Endothelial cell of umbilical vein (primary cell): ENCODE data around the gene AKAP13. TPM values are rescaled to one million over a fixed set of nuclear protein-coding genes. Genes with fewer than 3 reads are reported as not detected.

Source experiments
- BruUV-seq: library from RNA; stranded (reverse); fragments of 400-500 nt; replicated peaks from 2 replicates; lab custom pipeline; 2021; lab: Mats Ljungman, UMichigan
- CTCF ChIA-PET: fragments of 300-600, 350-600 bp; sonication (Branson Sonifier 250); formaldehyde crosslinking; loops from one replicate; lab custom pipeline; 2021; ENCODE audit warnings: antibody characterized with exemption, inconsistent platforms; lab: Charles Lee
- POLR2A ChIA-PET: fragments of 300-600, 350-600 bp; sonication (Branson Sonifier 250); formaldehyde crosslinking; loops from one replicate; lab custom pipeline; 2021; ENCODE audit warnings: antibody characterized with exemption, inconsistent platforms; lab: Charles Lee
- DNase-seq: peaks from one replicate; pipeline ENCODE4 v3.0.0-alpha.2; 2011; ENCODE audit warnings: low read depth, low spot score
- FAIRE-seq: peaks from 2 replicates; lab custom pipeline; 2011; peaks lifted over from hg19 to GRCh38; lab: Jason Lieb, UNC
- H2AFZ ChIP-seq: 2 replicates; pipeline ENCODE4 v1.6.0; 2012; ENCODE audit warnings: low read depth, low read length, control low read depth, inconsistent platforms
- H3K27ac ChIP-seq: 2 replicates; pipeline ENCODE4 v1.5.1; 2011; ENCODE audit warnings: low read depth, mild to moderate bottlenecking, control low read depth, low read length, moderate library complexity; ENCODE audit not compliant: insufficient read depth
- H3K27me3 ChIP-seq, 2 experiments: 2 replicates each; pipeline versions ENCODE4 v1.6.0 to v1.6.1; 2011; ENCODE audit warnings: low read length in 2 of 2, mixed read lengths in 1 of 2; ENCODE audit not compliant: control insufficient read depth in 2 of 2, insufficient read depth in 2 of 2
- H3K36me3 ChIP-seq, 2 experiments: 2 replicates in 1 of 2; 3 replicates in 1 of 2; pipeline ENCODE4 v1.5.1; 2011; ENCODE audit warnings: low read length in 2 of 2, mild to moderate bottlenecking in 1 of 2, moderate library complexity in 1 of 2; ENCODE audit not compliant: control insufficient read depth in 2 of 2, insufficient read depth in 2 of 2; ENCODE audit errors: extremely low read depth in 1 of 2
- H3K4me1 ChIP-seq: 3 replicates; pipeline ENCODE4 v1.5.1; 2011; ENCODE audit warnings: mild to moderate bottlenecking, low read length; ENCODE audit not compliant: control insufficient read depth, insufficient read depth; ENCODE audit errors: extremely low read depth
- H3K4me2 ChIP-seq: 2 replicates; pipeline ENCODE4 v1.6.1; 2011; ENCODE audit warnings: low read length, control low read depth, mixed read lengths; ENCODE audit not compliant: insufficient read depth
- H3K4me3 ChIP-seq, 3 experiments: fragments of 200-600 bp in 1 of 3; sonication (generic), shearing (Covaris generic) in 1 of 3; replicated peaks in 1 of 3; 2 replicates each; pipeline ENCODE4 v1.5.1; 2011 to 2016; ENCODE audit warnings: control low read depth in 3 of 3, low read length in 3 of 3, mild to moderate bottlenecking in 2 of 3, inconsistent platforms in 1 of 3, low read depth in 1 of 3, moderate library complexity in 1 of 3; ENCODE audit not compliant: insufficient read depth in 1 of 3
- H3K79me2 ChIP-seq: 2 replicates; pipeline ENCODE4 v1.6.0; 2012; ENCODE audit warnings: low read length, inconsistent platforms; ENCODE audit not compliant: control insufficient read depth, insufficient read depth
- H3K9ac ChIP-seq: replicated peaks from 2 replicates; pipeline ENCODE3; 2011; ENCODE audit warnings: low read length, control low read depth; ENCODE audit not compliant: insufficient read depth; ENCODE audit errors: extremely low read depth
- H3K9me1 ChIP-seq: replicated peaks from 3 replicates; pipeline ENCODE4 v1.6.0; 2011; ENCODE audit warnings: mild to moderate bottlenecking, low read length; ENCODE audit not compliant: control insufficient read depth, insufficient read depth; ENCODE audit errors: extremely low read depth
- H3K9me3 ChIP-seq: replicated peaks from 2 replicates; pipeline ENCODE4 v1.5.1; 2012; ENCODE audit warnings: low read length, inconsistent platforms; ENCODE audit not compliant: control insufficient read depth, insufficient read depth
- H4K20me1 ChIP-seq: replicated peaks from 2 replicates; pipeline ENCODE3; 2011; ENCODE audit warnings: mild to moderate bottlenecking, low read length; ENCODE audit not compliant: control insufficient read depth, insufficient read depth; ENCODE audit errors: extremely low read depth
- CTCF ChIP-seq, 2 donors: IDR thresholded peaks; 1 replicate in 1 of 2; 2 replicates in 1 of 2; pipeline ENCODE4 v1.5.1; 2011; ENCODE audit warnings: low read length in 2 of 2, mild to moderate bottlenecking in 2 of 2, moderate library complexity in 2 of 2, control low read depth in 1 of 2, inconsistent platforms in 1 of 2, low read depth in 1 of 2; ENCODE audit not compliant: insufficient read depth in 1 of 2; ENCODE audit errors: extremely low read depth in 1 of 2
- EZH2 ChIP-seq: IDR thresholded peaks from 2 replicates; pipeline ENCODE4 v1.6.1; 2012; ENCODE audit warnings: borderline replicate concordance, low read depth, mild to moderate bottlenecking, moderate library complexity, low read length, inconsistent platforms; ENCODE audit not compliant: severe bottlenecking
- FOS ChIP-seq: IDR thresholded peaks from 2 replicates; pipeline ENCODE4 v1.6.1; 2011; ENCODE audit warnings: mild to moderate bottlenecking, low read length, moderate library complexity, borderline replicate concordance; ENCODE audit not compliant: insufficient read depth
- GATA2 ChIP-seq: IDR thresholded peaks from 2 replicates; pipeline ENCODE4 v1.7.0; 2011; ENCODE audit warnings: low read depth, mild to moderate bottlenecking, moderate library complexity, mixed read lengths, low read length; ENCODE audit not compliant: insufficient read length, insufficient read depth
- JUN ChIP-seq: IDR thresholded peaks from 2 replicates; pipeline ENCODE4 v1.6.1; 2011; ENCODE audit warnings: borderline replicate concordance, low read depth; ENCODE audit not compliant: insufficient read length, insufficient read depth
- MYC ChIP-seq: IDR thresholded peaks from one replicate; pipeline ENCODE4 v1.6.1; 2011; ENCODE audit warnings: mild to moderate bottlenecking, low read depth, low read length
- POLR2A ChIP-seq: IDR thresholded peaks from 2 replicates; pipeline ENCODE4 v1.6.1; 2012; ENCODE audit warnings: low read depth, mild to moderate bottlenecking, control low read depth, low read length
- POLR2AphosphoS5 ChIP-seq: IDR thresholded peaks from 2 replicates; pipeline ENCODE4 v1.6.1; 2012; ENCODE audit warnings: low read depth, mild to moderate bottlenecking, control low read depth, low read length, moderate library complexity; ENCODE audit not compliant: insufficient read depth
- dilution Hi-C: fragments of 300-500 bp; cut with MboI; formaldehyde crosslinking; loops from one replicate; pipeline ENCODE4 v1.15.0; 2019; ENCODE audit warnings: low sequenced_read_pairs; ENCODE audit not compliant: extremely low pct_ligation_motif_present
- intact Hi-C: fragments of 100-400 bp; cut with micrococcal nuclease; formaldehyde crosslinking; loops from one replicate; pipeline ENCODE4 v1.10.0; 2022
- polyA plus RNA-seq, 4 experiments: library from polyadenylated mRNA; depleted of rRNA in 3 of 4; stranded (reverse) in 3 of 4; unstranded in 1 of 4; fragments of >200 nt; gene quantifications; 2 replicates each; pipeline versions ENCODE4 v1.2.1 to v1.2.3, GENCODE V29; 2011 to 2012; ENCODE audit warnings: missing spikeins in 1 of 4
- total RNA-seq: library from RNA; stranded (reverse); gene quantifications from 2 replicates; pipeline ENCODE4 v1.2.3, GENCODE V29; 2021
- TF ChIP-seq, protein P1 (sequence below): IDR thresholded peaks from 2 replicates; pipeline ENCODE4 v1.6.1; 2011; ENCODE audit not compliant: insufficient read depth, insufficient read length

AKAP13 gene
- total and polyA plus RNA-seq, 2 donors (not counting 3 experiments of a cell fraction or from before 2014, with no cell fraction given) = 22.8 to 87.8 TPM

DNA sequence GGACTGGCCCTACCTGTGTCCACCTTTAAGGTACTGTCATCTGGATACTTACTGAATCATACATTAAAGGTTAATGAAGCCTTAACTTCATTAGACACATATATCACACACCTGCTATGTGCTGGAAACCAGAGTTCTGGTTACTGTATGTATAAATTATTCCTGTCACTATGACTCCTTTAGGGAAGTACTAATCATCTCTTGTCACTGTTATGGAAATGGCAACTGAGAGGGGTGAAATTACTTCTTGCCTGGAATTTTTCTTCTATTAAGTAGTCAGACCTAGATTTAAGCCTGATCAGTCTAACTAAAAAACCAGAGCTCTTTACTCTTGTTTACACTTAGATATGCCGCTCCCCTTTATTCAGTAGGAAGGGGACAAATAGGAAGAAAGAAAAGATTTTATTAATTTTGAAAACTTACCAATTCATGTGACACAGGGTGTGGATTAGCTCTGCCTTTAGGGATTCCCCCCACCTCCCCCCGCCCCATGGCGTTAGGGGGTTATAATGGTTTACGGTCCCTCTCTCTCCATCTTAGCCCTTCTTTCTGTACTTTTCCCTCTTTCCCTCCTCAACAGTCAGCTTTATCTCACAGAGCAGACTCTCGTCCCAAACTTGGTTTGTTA, 261.8 kb downstream of the AKAP13 start:
- Histone ChIP-seq H4K20me1 (no peaks in the 10 kb centered on the region), H3K4me3 (no peak overlapping the region), H2AFZ (no peak overlapping the region), H3K9ac (no peak overlapping the region), H3K4me1 (no peaks in the 10 kb centered on the region), H3K27ac (no peak overlapping the region), H3K9me1 (no peaks in the 10 kb centered on the region), H3K9me3 (no peaks in the 10 kb centered on the region), H3K79me2 (no peaks in the 10 kb centered on the region), H3K36me3 (peaks cover 2 to 6% of the 10 kb centered on the region in 2 experiments), H3K4me2 (no peak overlapping the region), H3K27me3 (no peaks in the 10 kb centered on the region)
- FAIRE-seq (no peak), DNase-seq (no peak)
- BruUV-seq = no TSS peak
- intact Hi-C loops (no loop called here), dilution Hi-C loops (no loop called here)
- CTCF ChIA-PET = interaction anchor here (1.2 to 1.5 kb wide), 3 partner anchors 18 to 19 kb away, joined by 3 to 4 read pairs (median 4); no protein-coding TSS in a partner anchor
- TF ChIP-seq CTCF (IDR thresholded peaks at IDR 0.05; ENCODE audit: extremely low read depth in 1 of 2, insufficient read depth in 1 of 2, low read depth in 1 of 2, low read length in 2 of 2) = no peak
- TF ChIP-seq JUN = no peak
- no peak for TF ChIP-seq POLR2AphosphoS5
- TF ChIP-seq, protein P1, sequence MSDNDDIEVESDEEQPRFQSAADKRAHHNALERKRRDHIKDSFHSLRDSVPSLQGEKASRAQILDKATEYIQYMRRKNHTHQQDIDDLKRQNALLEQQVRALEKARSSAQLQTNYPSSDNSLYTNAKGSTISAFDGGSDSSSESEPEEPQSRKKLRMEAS = no peak
- no peak for TF ChIP-seq GATA2
- no peak for TF ChIP-seq POLR2A
- no peak for TF ChIP-seq EZH2
- TF ChIP-seq FOS = no peak
- no peak for TF ChIP-seq MYC
- POLR2A ChIA-PET = no interaction called here
